Measurements from ENCODE around the gene KAT8. TPM values are rescaled to one million over a fixed set of nuclear protein-coding genes. Genes with fewer than 3 reads are reported as not detected.
A peak's percentile ranks its signal among the peaks of the same experiment; 100 is the strongest.
"Not testable (repeated sequence)": the region's sequence is repeated elsewhere in the genome, so short reads cannot be mapped to it uniquely, and the experiment has no call there.

Gene KAT8
- total RNA-seq, 4 donors from 2014 or later = 61.0 to 83.4 (median 72.6) TPM

DNA sequence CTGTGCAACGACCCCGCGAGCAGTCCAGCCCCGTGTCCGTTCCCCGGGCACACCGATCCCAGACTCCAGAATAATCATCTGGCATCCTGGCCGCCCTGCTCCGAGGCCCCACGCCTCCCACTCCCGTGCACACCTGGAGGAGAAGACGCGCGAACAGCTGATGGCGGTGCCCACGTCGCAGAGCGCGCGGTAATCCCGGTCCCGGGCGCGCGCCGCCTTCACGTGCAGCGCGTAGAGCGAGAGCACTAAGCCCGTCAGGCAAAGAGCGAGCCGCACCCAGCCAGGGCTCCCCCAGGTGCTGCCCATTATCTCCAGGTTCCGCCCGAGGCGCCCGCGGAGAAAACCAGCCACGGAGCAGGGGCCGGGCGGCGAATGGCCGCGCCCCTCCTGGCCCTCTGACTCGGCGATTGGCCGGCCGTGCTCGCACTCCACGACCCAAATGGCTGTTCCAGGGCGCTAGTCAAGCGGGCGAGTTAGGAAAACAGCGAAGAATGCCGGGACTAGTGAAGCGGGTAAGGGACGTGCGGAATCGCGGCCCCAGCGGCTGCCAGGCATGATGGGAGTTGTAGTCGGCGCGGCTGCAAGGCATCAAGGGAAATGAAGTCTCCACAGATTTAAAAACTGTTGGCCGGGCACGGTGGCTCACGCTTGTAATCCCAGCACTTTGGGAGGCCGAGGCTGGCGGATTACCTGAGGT lies 22.9 kb upstream of the KAT8 start, which contains the start of gene VKORC1:
Gene VKORC1 (minus strand): TSS at position 374 of the 697 bp plus-strand sequence. CDS start 68 bp downstream, at position 306.
- intact Hi-C loops (cut with DNase I) = loop anchor here (5.0 kb wide), 1 partner anchor 107 kb away; the partner anchor contains the start of gene HSD3B7
- Histone ChIP-seq H3K27ac (replicated peaks in 1 of 4) (peak within 1 kb of the TSS; percentile 87 to 95 (median 92)), H3K27me3 (no peaks in the 10 kb centered on the region), H3K4me1 (peaks cover 12 to 31% (median 23%) of the 10 kb centered on the region in 4 donors), H3K9me3 (no peaks in the 10 kb centered on the region), H3K36me3 (peaks cover 9 to 24% (median 22%) of the 10 kb centered on the region in 4 donors), H3K4me3 (peak within 1 kb of the TSS; percentile 81 to 91 (median 84))
- peak; percentile 98 for DNase-seq (ENCODE audit: extremely low spot score)
- WGBS = 0% methylated on average over 38 of the region's 69 CpGs
- TF ChIP-seq EP300 (IDR thresholded peaks at IDR 0.05) (no peak), POLR2A (IDR thresholded peaks at IDR 0.05; ENCODE audit: low read depth) (no peak), POLR2AphosphoS5 (IDR thresholded peaks at IDR 0.05) (peak; percentile 89 to 95)
- TF ChIP-seq, protein P1, sequence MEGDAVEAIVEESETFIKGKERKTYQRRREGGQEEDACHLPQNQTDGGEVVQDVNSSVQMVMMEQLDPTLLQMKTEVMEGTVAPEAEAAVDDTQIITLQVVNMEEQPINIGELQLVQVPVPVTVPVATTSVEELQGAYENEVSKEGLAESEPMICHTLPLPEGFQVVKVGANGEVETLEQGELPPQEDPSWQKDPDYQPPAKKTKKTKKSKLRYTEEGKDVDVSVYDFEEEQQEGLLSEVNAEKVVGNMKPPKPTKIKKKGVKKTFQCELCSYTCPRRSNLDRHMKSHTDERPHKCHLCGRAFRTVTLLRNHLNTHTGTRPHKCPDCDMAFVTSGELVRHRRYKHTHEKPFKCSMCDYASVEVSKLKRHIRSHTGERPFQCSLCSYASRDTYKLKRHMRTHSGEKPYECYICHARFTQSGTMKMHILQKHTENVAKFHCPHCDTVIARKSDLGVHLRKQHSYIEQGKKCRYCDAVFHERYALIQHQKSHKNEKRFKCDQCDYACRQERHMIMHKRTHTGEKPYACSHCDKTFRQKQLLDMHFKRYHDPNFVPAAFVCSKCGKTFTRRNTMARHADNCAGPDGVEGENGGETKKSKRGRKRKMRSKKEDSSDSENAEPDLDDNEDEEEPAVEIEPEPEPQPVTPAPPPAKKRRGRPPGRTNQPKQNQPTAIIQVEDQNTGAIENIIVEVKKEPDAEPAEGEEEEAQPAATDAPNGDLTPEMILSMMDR (IDR thresholded peaks at IDR 0.05) = peak in 1 of 3 experiments; percentile 33

DNA sequence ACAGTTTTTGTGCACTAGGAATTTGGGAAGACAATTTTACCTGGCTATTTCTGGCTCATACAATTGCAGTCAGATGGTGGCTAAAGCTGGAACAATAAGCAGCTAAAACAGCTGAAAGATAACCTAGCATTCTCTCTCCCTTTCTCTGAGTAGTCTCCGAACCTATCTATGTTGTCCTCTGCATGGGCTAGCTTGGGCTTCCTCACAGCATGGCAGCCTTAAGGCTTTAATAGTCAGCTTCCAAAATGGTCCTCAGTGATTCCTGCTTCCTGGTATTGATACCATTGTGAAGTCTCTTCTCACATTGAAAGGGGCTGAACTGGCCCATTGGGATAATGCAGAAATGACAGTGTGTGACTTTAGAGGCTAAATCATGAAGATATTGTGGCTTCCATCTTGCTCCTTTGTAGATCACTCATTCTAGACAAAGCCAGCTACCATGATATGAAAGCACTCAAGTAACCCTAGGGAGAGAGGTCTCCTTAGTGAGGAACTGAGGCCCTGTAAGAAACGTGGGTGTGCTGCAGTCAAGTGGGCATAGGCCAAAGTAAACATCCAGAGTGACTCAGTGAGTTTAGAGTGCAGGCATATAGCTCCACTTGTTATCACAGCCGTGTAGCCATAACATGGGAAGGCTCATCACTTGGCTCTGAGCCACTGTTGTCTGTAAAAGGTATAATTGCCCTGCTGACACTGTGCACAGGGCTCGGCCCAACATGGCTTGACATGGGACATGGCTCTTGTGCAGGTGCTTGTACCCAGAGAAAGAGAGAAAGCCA lies 17.4 kb upstream of the KAT8 start:
- 61% methylated on average over 2 of the region's 4 CpGs for WGBS
- no peaks in the 10 kb centered on the region for H3K36me3 ChIP-seq
- intact Hi-C loops (cut with DNase I) = loop anchor here (5.0 kb wide), 1 partner anchor 113 kb away; the partner anchor contains the start of gene HSD3B7
- H3K9me3 ChIP-seq = peaks cover 0 to 6% (median 0%) of the 10 kb centered on the region in 4 donors
- H3K4me3 ChIP-seq = no peak overlapping the region
- peaks cover 0 to 7% (median 5%) of the 10 kb centered on the region in 4 donors for H3K4me1 ChIP-seq
- DNase-seq (ENCODE audit: extremely low spot score) = no peak
- TF ChIP-seq POLR2AphosphoS5 (IDR thresholded peaks at IDR 0.05) = no peak
- TF ChIP-seq, protein P1 (IDR thresholded peaks at IDR 0.05) = no peak
- no peak for TF ChIP-seq EP300 (IDR thresholded peaks at IDR 0.05)
- no peak for TF ChIP-seq POLR2A (IDR thresholded peaks at IDR 0.05; ENCODE audit: low read depth)
- no peak overlapping the region for H3K27ac ChIP-seq (replicated peaks in 1 of 4)
- H3K27me3 ChIP-seq = no peaks in the 10 kb centered on the region

DNA sequence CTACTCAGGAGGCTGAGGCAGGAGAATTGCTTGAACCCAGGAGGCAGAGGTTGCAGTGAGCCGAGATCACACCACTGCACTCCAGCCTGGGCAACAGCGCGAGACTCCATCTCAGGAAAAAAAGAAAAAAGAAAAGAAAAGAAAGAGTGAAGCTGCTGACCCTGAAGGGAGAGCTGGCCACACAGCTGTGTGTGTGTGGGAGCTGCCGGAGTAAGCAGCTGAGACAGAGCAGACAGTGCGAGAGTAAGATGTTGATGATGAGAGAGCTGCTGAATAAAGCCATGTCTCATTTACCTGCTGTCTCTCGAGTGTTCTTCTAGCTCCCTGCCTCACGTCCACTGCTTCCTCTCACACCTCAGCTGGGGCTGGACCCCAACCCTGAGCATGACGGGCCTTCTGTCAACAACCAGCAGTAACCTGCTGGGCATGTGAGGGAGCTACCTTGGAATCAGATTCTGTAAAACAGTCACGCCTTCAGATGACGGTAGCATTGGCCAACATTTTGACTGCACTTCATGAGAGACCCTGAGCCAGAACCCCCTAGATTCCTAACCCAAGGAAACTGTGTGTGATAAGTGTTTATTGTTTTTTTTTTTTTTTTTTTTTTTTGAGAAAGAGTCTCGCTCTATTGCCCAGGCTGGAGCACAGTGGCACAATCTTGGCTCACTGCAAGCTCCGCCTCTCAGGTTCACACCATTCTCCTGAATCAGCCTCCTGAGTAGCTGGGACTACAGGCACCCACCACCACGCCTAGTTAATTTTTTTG lies 16.4 kb upstream of the KAT8 start:
- H3K4me3 ChIP-seq; DNase-seq (ENCODE audit: extremely low spot score); intact Hi-C loops (cut with DNase I); H3K4me1 ChIP-seq; H3K27me3 ChIP-seq; H3K36me3 ChIP-seq; H3K27ac ChIP-seq (replicated peaks in 1 of 4); H3K9me3 ChIP-seq: not testable (repeated sequence)
- 85% methylated on average over 13 of the region's 13 CpGs for WGBS

DNA sequence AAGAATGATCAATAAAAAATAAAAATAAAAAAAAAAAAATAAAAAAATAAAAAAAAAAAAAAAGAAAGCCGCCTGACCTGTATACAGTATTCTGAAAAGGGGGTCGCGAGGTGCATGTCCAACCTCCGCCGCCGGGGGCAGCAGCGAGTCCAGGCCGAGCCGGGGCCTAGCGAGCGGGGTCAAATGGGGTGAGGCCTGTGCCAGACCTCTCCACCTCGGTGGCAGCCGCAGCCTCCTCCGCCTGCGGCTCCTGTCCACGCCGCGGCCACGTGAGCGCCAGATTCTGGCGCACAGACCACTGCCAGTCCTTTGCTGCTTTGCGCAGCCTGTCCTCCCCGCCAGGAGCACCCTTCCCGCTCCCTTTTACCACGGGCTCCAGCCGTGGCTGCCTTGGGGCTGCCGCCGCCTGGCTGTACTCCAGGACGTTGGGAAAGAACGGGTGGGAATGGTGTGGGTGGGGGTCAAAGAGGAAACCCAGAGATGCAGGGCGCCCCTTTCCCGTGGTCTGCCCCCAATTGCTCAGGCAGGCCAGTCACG lies 11.7 kb upstream of the KAT8 start:
- no peaks in the 10 kb centered on the region for H3K27me3 ChIP-seq
- H3K36me3 ChIP-seq = peaks cover 9 to 17% (median 16%) of the 10 kb centered on the region in 4 donors
- WGBS = 12% methylated on average over 31 of the region's 33 CpGs
- no peaks in the 10 kb centered on the region for H3K9me3 ChIP-seq
- H3K27ac ChIP-seq (replicated peaks in 1 of 4) = peak overlapping the region; percentile 46 to 76 (median 71)
- DNase-seq (ENCODE audit: extremely low spot score) = peak; percentile 96
- intact Hi-C loops (cut with DNase I) = loop anchor here (5.0 kb wide), 1 partner anchor 37 kb away; no protein-coding TSS in a partner anchor
- TF ChIP-seq EP300 (IDR thresholded peaks at IDR 0.05) (no peak), POLR2A (IDR thresholded peaks at IDR 0.05; ENCODE audit: low read depth) (no peak), POLR2AphosphoS5 (IDR thresholded peaks at IDR 0.05) (peak; percentile 47 to 81)
- TF ChIP-seq, protein P1 (IDR thresholded peaks at IDR 0.05) = peak; percentile 73 to 80 (median 79)
- H3K4me3 ChIP-seq = peak overlapping the region; percentile 28 to 41 (median 32)
- peaks cover 24 to 33% (median 29%) of the 10 kb centered on the region in 4 donors for H3K4me1 ChIP-seq
